Activated CD4-positive, CD25-positive, alpha-beta regulatory T cell (primary cell): ENCODE results near the gene ARR3.
"Not testable (repeated sequence)": the region's sequence is repeated elsewhere in the genome, so short reads cannot be mapped to it uniquely, and the experiment has no call there.

Experiments
- DNase-seq, 4 experiments: peaks; one replicate each; lab custom pipeline; 2025; lab: John Stamatoyannopoulos, UW

The ARR3 gene

DNA sequence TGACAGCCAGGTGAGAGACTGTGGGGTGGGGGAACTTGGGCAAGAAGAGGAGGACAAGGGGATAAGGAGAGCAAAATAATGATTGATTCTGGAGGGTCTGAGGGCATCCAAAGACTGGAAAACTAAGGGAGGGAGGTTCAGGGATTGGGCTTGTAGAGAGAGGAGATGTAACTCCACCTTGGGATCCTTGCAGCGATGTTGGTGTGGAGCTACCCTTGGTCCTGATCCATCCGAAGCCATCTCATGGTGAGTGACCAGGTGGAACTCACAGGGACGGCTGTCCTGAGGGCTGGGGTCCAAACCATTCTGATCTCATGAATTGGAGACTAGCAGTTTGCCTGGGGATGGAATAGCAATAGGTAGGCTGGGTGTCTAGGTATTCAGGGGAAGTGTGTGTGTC lies 12.4 kb downstream of the ARR3 start:
- DNase-seq = no peak

GRCh38 chrX:70281951-70282350 lies 13.8 kb downstream of the ARR3 start, which contains the start of gene RAB41:
RAB41 (plus strand) TSS chrX:70282172; CDS start chrX:70282218, 46 bp downstream.
- DNase-seq = no peak

DNA sequence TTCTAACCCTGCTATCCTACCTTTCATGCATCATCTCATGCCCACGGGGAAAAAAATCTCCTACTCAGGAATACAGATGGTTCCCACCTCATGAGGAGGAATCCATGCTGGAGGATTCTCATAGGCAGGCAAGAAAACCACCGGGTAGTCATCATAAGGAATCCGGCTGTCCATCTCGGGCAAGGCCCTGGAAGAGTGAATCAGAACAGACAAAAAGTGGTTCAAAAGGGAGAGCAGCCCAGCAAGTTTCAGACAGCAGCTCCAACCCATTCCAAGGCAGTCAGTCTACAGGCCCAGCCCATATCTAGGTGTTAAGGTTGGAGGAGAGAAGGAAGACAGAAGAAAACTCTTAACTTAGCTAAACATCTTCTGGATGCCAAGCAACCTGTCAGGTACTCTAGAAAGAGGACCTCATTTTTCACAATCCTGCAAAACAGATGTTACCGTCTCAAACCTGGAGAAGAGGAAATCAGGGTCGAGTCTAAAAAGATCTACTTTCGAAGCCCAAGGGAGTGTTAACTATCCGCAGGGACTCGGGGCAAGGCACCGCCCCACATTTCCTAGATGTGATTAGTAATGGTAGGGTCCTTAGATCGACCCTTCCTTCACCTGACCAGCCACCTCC lies 21.1 kb downstream of the ARR3 start:
- no peak for DNase-seq

- peak; percentile 37 to 58 (median 50) for DNase-seq
Measured at GRCh38 chrX:70289793-70290770, 21.9 kb downstream of the ARR3 start, which contains the start of the genes KIF4A and PDZD11. KIF4A (plus strand) TSS chrX:70290104; CDS start chrX:70290459, 355 bp downstream. PDZD11 (minus strand) TSS chrX:70289927; CDS start chrX:70289341, 586 bp downstream.

- DNase-seq = no peak
Measured at GRCh38 chrX:70292788-70293187, 24.7 kb downstream of the ARR3 start.

GRCh38 chrX:70293621-70294020 lies 25.5 kb downstream of the ARR3 start:
- DNase-seq = no peak

GRCh38 chrX:70301716-70302115 lies 33.6 kb downstream of the ARR3 start:
- no peak for DNase-seq

- no peak for DNase-seq
Measured at GRCh38 chrX:70313503-70313902, 45.4 kb downstream of the ARR3 start.

DNA sequence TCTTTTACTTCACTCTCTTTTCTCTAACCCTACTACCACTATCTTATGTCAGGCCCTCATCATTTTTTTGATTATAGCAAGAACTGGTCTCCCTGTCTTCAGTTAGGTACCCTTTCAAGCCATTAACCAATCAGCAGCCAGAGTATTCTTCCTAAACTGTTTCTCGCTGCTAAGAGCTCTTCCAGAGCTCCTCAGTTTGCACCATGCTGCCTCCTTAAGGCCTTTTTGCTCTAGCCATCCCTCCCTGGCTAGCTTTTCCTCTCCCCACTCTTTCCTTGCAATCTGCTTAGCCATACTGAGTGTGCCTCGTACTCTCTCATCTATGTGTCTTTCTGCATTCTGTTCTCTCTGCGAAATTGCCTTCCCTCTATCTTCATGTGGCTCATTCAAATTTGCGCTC lies 54.6 kb downstream of the ARR3 start:
- DNase-seq = no peak

DNA sequence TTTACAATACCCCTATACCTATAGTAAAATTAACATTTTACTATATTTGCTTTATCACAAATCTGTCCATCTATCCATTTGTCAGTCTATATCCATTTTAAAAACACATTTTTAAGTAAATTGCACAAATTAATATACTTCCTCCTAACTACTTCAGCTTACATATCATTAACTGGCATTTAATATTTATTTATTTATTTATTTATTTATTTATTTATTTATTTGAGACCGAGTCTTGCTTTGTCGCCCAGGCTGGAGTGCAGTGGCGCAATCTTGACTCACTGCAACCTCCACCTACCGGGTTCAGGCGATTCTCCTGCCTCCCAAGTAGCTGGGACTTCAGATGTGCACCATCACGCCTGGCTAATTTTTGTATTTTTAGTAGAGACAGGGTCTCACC lies 55.5 kb downstream of the ARR3 start:
- DNase-seq = not testable (repeated sequence)

DNA sequence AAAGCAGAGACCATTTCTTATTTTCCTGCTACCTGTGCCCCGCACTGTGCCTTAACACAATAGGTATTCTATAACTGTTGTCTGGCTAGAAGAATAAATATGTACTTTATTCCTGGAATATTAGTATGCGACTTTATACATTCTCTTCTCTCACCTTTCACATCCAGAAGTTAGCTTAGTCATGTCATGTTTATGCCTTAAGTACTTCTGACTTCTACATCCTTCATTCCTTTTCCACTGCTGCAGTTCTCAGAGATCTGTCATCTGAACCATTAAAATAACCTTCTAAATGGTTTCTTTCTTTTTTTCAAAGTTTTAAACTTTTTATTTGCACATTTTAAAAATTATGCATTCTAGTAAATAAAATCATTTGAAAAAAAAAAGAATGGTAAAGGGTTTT lies 56.2 kb downstream of the ARR3 start:
- no peak for DNase-seq

DNA sequence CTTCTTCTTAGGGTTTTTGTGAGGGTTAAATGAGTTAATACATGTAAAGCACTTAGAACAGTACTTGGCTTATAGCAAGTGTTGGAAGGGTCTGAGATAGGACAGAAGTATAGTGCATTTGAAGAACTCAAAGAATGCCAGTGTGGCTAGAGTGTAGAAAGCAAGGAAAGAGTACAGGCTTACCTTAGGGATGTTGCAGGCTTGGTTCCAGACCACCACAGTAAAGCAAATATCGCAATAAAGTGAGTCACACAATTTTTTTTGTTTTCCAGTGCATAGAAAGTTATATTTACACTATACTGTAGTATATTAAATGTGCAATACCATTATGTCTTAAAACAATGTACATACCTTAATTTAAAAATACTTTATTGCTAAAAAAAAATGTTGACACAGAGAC lies 63.0 kb downstream of the ARR3 start:
- DNase-seq = no peak
